Osteoblast (primary cell): Measurements from ENCODE around the gene TLNRD1. TPM values are rescaled to one million over a fixed set of nuclear protein-coding genes. Genes with fewer than 3 reads are reported as not detected.

Source experiments
- DNase-seq: peaks from one replicate; pipeline ENCODE4 v3.0.0; 2011; ENCODE audit warnings: low spot score, mixed read lengths; ENCODE audit not compliant: insufficient read length; ENCODE audit errors: missing footprints
- H2AFZ ChIP-seq: 2 replicates; pipeline ENCODE4 v1.6.0; 2011; ENCODE audit warnings: mild to moderate bottlenecking, low read length
- H3K27ac ChIP-seq: 2 replicates; pipeline ENCODE4 v1.5.1; 2011; ENCODE audit warnings: mild to moderate bottlenecking, low read depth, low read length, moderate library complexity
- H3K27me3 ChIP-seq: 2 replicates; pipeline ENCODE4 v1.6.0; 2012; ENCODE audit warnings: mild to moderate bottlenecking, control low read depth, inconsistent platforms, low read length, moderate library complexity; ENCODE audit not compliant: insufficient read depth
- H3K36me3 ChIP-seq: 2 replicates; pipeline ENCODE4 v1.5.1; 2011; ENCODE audit warnings: mild to moderate bottlenecking, low read length, control low read depth, moderate library complexity; ENCODE audit not compliant: insufficient read depth
- H3K4me1 ChIP-seq: 2 replicates; pipeline ENCODE4 v1.5.1; 2011; ENCODE audit warnings: mild to moderate bottlenecking, low read length, control low read depth, moderate library complexity; ENCODE audit not compliant: insufficient read depth
- H3K4me2 ChIP-seq: 2 replicates; pipeline ENCODE4 v1.6.0; 2011; ENCODE audit warnings: mild to moderate bottlenecking, low read length; ENCODE audit not compliant: insufficient read depth
- H3K4me3 ChIP-seq: fragments of 200-600 bp; sonication (generic); 3 replicates; pipeline ENCODE4 v1.5.1; 2012; ENCODE audit warnings: mild to moderate bottlenecking, low read length, inconsistent platforms; ENCODE audit not compliant: insufficient read depth
- H3K79me2 ChIP-seq: 2 replicates; pipeline ENCODE4 v1.6.0; 2012; ENCODE audit warnings: mild to moderate bottlenecking, low read length, control low read depth, inconsistent platforms; ENCODE audit not compliant: insufficient read depth
- H3K9me3 ChIP-seq: 2 replicates; pipeline ENCODE4 v1.5.1; 2011; ENCODE audit warnings: low read depth, low read length, control low read depth
- H4K20me1 ChIP-seq: 2 replicates; pipeline ENCODE4 v1.6.0; 2012; ENCODE audit warnings: mild to moderate bottlenecking, low read length, control low read depth; ENCODE audit not compliant: insufficient read depth
- CTCF ChIP-seq: IDR thresholded peaks from 2 replicates; pipeline ENCODE4 v1.5.1; 2011; ENCODE audit warnings: mild to moderate bottlenecking, low read depth, low read length, moderate library complexity; ENCODE audit errors: extremely low read depth
- total RNA-seq: library from RNA; depleted of rRNA; stranded (reverse); fragments of >200 nt; gene quantifications from 2 replicates; pipeline ENCODE4 v1.2.3, GENCODE V29; 2012

The TLNRD1 gene
- total RNA-seq, 1 donor, result 7.6 TPM

GRCh38 chr15:80967991-80968510, 32.7 kb upstream of the TLNRD1 start:
- DNase-seq, result no peak
- peaks cover 7% of the 10 kb centered on the region for H4K20me1 ChIP-seq
- peaks cover 4% of the 10 kb centered on the region for H3K36me3 ChIP-seq
- no peaks in the 10 kb centered on the region for H3K79me2 ChIP-seq
- no peak overlapping the region for H3K4me2 ChIP-seq
- no peaks in the 10 kb centered on the region for H3K27me3 ChIP-seq
- TF ChIP-seq CTCF, result no peak
- no peaks in the 10 kb centered on the region for H3K9me3 ChIP-seq
- no peak overlapping the region for H2AFZ ChIP-seq
- H3K4me3 ChIP-seq, result no peak overlapping the region
- H3K27ac ChIP-seq, result no peak overlapping the region
- peaks cover 3% of the 10 kb centered on the region for H3K4me1 ChIP-seq

GRCh38 chr15:80969316-80969715, 31.4 kb upstream of the TLNRD1 start:
- Histone ChIP-seq H4K20me1 (peaks cover 7% of the 10 kb centered on the region), H3K79me2 (peaks cover 5% of the 10 kb centered on the region), H3K36me3 (peaks cover 4% of the 10 kb centered on the region), H3K27ac (no peak overlapping the region), H3K27me3 (no peaks in the 10 kb centered on the region), H3K4me2 (no peak overlapping the region), H2AFZ (no peak overlapping the region), H3K9me3 (no peaks in the 10 kb centered on the region), H3K4me1 (peaks cover 3% of the 10 kb centered on the region), H3K4me3 (no peak overlapping the region)
- no peak for TF ChIP-seq CTCF
- no peak for DNase-seq

GRCh38 chr15:80970018-80970657, 30.6 kb upstream of the TLNRD1 start:
- DNase-seq, result peak; percentile 80
- H3K27ac ChIP-seq, result no peak overlapping the region
- H3K36me3 ChIP-seq, result peaks cover 4% of the 10 kb centered on the region
- no peak overlapping the region for H3K4me2 ChIP-seq
- H3K79me2 ChIP-seq, result peaks cover 6% of the 10 kb centered on the region
- H4K20me1 ChIP-seq, result peaks cover 7% of the 10 kb centered on the region
- H3K27me3 ChIP-seq, result no peaks in the 10 kb centered on the region
- H2AFZ ChIP-seq, result no peak overlapping the region
- TF ChIP-seq CTCF, result peak; percentile 83
- H3K9me3 ChIP-seq, result no peaks in the 10 kb centered on the region
- H3K4me1 ChIP-seq, result peaks cover 3% of the 10 kb centered on the region
- no peak overlapping the region for H3K4me3 ChIP-seq

GRCh38 chr15:80970658-80971057, 30.1 kb upstream of the TLNRD1 start:
- Histone ChIP-seq H3K4me3 (no peak overlapping the region), H2AFZ (no peak overlapping the region), H3K4me2 (no peak overlapping the region), H3K79me2 (peaks cover 8% of the 10 kb centered on the region), H4K20me1 (peaks cover 7% of the 10 kb centered on the region), H3K36me3 (peaks cover 4% of the 10 kb centered on the region), H3K4me1 (peaks cover 3% of the 10 kb centered on the region), H3K27me3 (no peaks in the 10 kb centered on the region), H3K27ac (no peak overlapping the region), H3K9me3 (no peaks in the 10 kb centered on the region)
- no peak for TF ChIP-seq CTCF
- DNase-seq, result no peak
